GM12874 (cell line): ENCODE results near the gene MS4A2.

Source experiments
- TF ChIP-seq, protein P1 (sequence below): IDR thresholded peaks from 2 replicates; pipeline ENCODE4 v1.5.1; 2011; ENCODE audit warnings: low read depth, mild to moderate bottlenecking, control low read depth, low read length, moderate library complexity; ENCODE audit not compliant: insufficient read depth

Gene MS4A2

DNA sequence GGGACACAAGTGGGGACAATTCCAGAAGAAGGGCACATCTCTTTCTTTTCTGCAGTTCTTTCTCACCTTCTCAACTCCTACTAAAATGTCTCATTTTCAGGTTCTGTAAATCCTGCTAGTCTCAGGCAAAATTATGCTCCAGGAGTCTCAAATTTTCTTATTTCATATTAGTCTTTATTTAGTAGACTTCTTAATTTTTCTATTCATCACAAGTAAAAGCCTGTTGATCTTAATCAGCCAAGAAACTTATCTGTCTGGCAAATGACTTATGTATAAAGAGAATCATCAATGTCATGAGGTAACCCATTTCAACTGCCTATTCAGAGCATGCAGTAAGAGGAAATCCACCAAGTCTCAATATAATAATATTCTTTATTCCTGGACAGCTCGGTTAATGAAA is at the start of gene MS4A2:
Gene MS4A2 (plus strand): TSS at position 301 of the 400 bp plus-strand sequence. CDS start 102 bp downstream, outside the sequence.
- TF ChIP-seq, protein P1, sequence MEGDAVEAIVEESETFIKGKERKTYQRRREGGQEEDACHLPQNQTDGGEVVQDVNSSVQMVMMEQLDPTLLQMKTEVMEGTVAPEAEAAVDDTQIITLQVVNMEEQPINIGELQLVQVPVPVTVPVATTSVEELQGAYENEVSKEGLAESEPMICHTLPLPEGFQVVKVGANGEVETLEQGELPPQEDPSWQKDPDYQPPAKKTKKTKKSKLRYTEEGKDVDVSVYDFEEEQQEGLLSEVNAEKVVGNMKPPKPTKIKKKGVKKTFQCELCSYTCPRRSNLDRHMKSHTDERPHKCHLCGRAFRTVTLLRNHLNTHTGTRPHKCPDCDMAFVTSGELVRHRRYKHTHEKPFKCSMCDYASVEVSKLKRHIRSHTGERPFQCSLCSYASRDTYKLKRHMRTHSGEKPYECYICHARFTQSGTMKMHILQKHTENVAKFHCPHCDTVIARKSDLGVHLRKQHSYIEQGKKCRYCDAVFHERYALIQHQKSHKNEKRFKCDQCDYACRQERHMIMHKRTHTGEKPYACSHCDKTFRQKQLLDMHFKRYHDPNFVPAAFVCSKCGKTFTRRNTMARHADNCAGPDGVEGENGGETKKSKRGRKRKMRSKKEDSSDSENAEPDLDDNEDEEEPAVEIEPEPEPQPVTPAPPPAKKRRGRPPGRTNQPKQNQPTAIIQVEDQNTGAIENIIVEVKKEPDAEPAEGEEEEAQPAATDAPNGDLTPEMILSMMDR = no peak

DNA sequence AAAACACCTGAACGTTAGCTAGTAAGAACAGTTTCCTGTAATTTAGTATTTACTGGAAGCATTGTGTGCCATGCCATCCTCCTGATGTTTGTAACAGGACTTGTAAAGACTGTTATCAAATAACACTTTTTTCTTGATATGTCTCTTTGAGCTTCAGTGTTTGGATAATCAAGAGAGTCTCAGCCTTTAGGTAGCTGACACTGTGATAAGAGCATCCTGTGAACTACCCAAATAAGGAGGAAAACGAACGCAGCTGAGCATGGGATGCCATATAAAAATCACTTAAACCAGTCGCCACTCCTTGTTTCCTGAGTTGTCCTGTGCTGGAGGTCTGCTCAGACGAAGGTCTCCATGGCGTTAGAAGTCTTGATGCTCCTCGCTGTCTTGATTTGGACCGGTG is 48.4 kb upstream of the MS4A2 start, which contains the start of gene OOSP2:
Gene OOSP2 (plus strand): TSS at position 301 of the 400 bp plus-strand sequence. CDS start 51 bp downstream, at position 352.
- TF ChIP-seq, protein P1 = no peak

DNA sequence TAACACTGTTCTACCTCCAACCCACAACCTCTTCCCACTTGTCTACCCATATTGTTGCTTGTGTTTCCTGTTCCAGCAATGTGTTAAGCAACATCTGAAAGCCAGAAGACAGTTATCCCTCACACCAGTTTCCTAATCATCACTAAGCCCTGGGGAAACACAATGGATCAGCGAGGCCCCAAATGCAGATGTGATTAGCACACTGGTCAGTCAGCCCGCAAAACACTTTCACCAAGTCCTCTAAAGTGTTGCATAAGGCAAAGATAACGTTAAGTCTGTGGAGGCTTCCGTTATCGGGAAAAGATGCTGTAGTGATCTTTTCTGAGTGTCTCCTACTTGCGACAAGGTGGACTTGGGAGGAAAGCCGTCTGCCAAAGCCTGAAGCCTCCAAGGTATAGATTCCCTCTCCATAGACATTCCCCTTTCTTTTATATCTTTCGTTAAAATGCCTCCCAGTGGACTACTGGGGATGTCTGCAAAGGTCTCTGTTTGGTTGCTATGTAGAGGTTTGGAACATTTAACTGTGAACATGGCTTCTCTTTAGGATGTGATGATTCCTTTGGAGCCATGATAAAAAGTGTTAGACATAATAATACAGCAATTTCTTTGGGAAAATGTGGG is 32.0 kb upstream of the MS4A2 start, which contains the start of gene MS4A3:
Gene MS4A3 (plus strand): TSS at position 317 of the 621 bp plus-strand sequence. CDS start 4,496 bp downstream, outside the sequence.
- TF ChIP-seq, protein P1 = no peak

DNA sequence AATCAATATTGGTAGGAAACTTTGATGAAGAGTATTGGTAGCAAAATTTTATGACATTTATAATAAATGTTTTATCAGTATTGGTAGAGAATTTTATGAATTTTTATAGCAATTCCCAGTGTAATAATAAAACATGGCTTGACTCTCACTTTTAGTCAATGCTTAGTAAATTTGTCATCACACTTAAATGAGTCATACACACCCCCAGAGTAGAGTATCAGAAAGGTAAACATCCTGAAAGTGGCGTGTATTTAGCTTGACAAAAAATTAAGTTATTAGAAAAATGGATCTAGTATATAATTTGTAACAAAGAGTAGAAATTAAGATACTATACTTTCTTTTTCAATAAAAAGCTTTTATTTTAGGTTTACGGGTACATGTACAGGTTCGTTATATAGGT is 29.4 kb upstream of the MS4A2 start:
- TF ChIP-seq, protein P1 = no peak

DNA sequence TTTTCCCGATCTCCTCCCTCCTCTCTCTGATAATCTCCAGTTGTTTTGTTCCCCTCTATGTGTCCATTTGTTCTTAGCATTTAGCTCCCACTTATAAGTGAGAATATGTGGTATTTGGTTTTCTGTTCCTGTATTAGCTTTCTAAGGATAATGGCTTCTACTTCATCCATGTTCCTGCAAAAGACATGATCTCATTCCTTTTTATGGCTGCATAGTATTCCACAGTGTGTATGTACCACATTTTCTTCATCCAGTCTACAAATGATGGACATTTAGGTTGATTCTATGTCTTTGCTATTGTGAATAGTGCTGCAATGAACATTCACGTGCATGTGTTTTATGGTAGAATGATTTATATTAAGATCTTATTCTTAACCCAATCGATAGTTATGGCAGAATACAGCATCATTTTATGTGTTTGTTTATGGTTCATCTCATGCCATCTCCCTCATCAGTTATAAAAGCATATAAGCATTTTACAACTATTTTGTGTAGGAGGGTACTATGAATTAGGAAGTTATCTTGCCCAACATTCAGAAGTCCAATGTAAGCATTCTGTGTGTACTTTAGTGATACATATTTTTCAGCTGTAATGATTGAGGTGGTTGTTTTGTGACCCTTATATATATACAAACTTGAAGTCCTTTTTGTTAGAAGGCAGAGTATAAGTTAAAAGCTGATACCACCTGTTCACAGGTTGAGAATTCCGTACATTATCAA is 28.8 kb upstream of the MS4A2 start:
- TF ChIP-seq, protein P1 = no peak

DNA sequence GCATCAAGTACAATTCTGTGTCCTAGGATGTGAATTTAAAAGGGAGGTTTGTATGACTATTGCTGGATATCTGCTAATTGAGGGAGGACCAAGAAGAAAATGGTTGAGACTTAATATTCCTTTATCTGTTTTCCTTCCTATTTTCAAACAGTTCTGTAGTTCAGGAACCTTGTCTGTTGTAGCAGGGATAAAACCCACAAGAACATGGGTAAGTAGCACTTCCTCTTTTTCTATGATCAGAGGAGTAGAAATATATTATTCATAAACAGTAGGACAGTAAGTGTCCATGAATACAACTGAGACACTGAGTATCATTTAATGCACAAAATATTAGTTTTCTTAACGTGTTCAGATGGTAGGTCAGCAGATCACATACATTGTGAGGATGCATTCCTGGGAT is 24.4 kb upstream of the MS4A2 start:
- TF ChIP-seq, protein P1 = no peak

DNA sequence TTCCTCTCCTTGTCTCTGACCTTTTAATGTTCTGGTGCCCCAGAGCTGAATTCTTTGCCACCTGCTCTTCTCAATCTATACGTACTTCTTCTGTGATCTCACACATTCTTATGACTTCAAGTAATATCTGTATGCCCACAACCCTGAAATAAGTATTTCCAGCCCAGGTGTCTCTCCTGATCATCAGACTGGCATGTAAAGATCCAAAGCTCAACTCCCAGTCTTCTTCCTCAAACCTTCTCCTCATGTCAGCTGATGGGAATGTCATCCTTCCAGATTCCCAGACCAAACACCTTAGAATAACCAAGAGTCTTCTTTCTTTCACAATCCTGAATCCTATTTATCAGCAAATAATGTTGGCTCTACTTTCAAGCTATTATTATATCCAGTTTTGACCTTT is 22.7 kb upstream of the MS4A2 start:
- TF ChIP-seq, protein P1 = no peak
